Spleen (tissue), 7 donors: ENCODE data around the gene CDYL2.

ENCODE experiments used
- POLR2A ChIP-seq, 3 donors: fragments of 450-650 bp; IDR thresholded peaks; one replicate each; pipeline ENCODE4 v1.5.1; 2017; ENCODE audit warnings: antibody characterized with exemption in 3 of 3, mild to moderate bottlenecking in 1 of 3
- POLR2AphosphoS5 ChIP-seq, 3 donors: sonication (generic); formaldehyde crosslinking; IDR thresholded peaks; one replicate each; pipeline ENCODE4 v1.5.1; 2017; ENCODE audit warnings: antibody characterized with exemption in 3 of 3
- TF ChIP-seq, protein P1 (sequence below), 11 experiments: fragments of 200-600 bp in 7 of 11; fragments of 450-650 bp in 4 of 11; sonication (generic) in 4 of 11; IDR thresholded peaks in 8 of 11; conservative IDR thresholded peaks in 3 of 11; 1 replicate in 7 of 11; 2 replicates in 4 of 11; pipeline versions ENCODE4 v1.4.0 to v1.8.0; 2016 to 2021; ENCODE audit warnings: antibody characterized with exemption in 11 of 11, inconsistent platforms in 4 of 11, mild to moderate bottlenecking in 1 of 11
- donor health status: DM: no; HTN: no; CAD: no; lungs with moderate emphysema.
- donor health status: DM: no; HTN: no; CAD: no.
- donor health status: DM: no; HTN: no; CAD: no.

DNA sequence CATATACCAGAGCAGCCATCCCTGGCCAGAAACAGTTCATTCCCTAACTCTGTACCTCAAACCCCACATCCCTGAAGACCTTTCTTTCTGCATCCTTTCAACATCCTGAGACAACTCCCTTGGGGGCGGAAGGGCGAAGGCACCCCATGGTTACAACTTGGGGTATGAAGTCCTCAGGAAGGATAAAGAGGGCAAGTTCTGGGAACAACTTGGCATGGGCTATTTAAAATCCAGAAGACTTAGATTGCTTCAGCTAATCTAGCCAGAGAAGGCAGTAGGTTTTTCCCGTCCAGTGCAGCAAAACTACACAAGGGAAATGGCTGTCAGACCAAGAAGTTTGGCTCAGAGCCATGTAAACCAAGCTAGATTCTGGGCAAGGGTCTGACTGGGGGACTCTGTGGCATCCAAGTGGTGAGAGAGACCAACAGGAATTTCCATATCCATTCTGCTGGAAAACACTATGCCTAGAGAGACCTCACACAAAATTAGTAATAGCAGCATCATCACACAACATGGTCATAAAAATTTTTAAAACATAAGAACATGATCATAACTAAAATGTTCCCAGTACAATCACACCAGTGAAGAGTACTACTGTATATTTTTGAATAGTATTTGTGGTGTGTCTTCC lies 113.2 kb downstream of the CDYL2 start:
- TF ChIP-seq, protein P1, sequence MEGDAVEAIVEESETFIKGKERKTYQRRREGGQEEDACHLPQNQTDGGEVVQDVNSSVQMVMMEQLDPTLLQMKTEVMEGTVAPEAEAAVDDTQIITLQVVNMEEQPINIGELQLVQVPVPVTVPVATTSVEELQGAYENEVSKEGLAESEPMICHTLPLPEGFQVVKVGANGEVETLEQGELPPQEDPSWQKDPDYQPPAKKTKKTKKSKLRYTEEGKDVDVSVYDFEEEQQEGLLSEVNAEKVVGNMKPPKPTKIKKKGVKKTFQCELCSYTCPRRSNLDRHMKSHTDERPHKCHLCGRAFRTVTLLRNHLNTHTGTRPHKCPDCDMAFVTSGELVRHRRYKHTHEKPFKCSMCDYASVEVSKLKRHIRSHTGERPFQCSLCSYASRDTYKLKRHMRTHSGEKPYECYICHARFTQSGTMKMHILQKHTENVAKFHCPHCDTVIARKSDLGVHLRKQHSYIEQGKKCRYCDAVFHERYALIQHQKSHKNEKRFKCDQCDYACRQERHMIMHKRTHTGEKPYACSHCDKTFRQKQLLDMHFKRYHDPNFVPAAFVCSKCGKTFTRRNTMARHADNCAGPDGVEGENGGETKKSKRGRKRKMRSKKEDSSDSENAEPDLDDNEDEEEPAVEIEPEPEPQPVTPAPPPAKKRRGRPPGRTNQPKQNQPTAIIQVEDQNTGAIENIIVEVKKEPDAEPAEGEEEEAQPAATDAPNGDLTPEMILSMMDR (IDR thresholded peaks at IDR 0.05 in 8 of 11, conservative IDR thresholded peaks at IDR 0.05 in 3 of 11), result no peak
- TF ChIP-seq POLR2AphosphoS5 (IDR thresholded peaks at IDR 0.05) (no peak), POLR2A (IDR thresholded peaks at IDR 0.05) (no peak)
